DOHH2 (cell line): ENCODE measurements around the gene MCU.

Experiments used
- CTCF ChIP-seq: fragments of 200-600 bp; sonication (generic); IDR thresholded peaks from one replicate; pipeline ENCODE4 v1.5.1; 2014; ENCODE audit warnings: antibody characterized with exemption, mild to moderate bottlenecking, low read depth, low read length; ENCODE audit not compliant: poor library complexity, severe bottlenecking
- EZH2phosphoT487 ChIP-seq: fragments of 200-600 bp; sonication (generic); IDR thresholded peaks from 2 replicates; pipeline ENCODE4 v1.6.1; 2017; ENCODE audit warnings: borderline replicate concordance, mild to moderate bottlenecking, antibody characterized with exemption, low read length, moderate library complexity, mixed read lengths

- no peak for TF ChIP-seq CTCF
- TF ChIP-seq EZH2phosphoT487 = no peak
Observed at GRCh38 chr10:72660220-72660619, 31.7 kb upstream of the MCU start.
